ENCODE measurements around the gene L2HGDH. TPM values are rescaled to one million over a fixed set of nuclear protein-coding genes. Genes with fewer than 3 reads are reported as not detected.

L2HGDH gene
- polyA plus RNA-seq, 3 donors = 0.11 to 0.86 (median 0.48) TPM

DNA sequence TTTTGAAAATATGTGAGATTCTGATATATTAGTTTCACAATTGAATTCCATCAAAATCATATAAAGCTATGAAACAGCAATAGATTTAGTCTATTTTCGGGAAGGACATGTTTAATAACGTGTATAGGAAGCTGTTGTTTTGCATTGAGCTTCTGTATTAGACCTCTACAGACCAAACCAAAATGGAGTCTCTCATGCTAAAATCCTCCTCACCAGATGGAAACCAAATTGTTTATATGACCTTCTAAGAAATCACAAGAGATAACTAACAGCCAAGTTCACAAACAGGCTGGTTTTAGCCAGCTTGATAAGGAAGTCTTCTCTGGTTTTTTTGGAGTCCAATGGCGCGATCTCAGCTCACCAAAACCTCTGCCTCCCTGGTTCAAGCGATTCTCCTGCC is 23.9 kb downstream of the L2HGDH start:
- Mint-ChIP-seq H3K27ac (no peak overlapping the region), H3K9me3 (peaks cover 0 to 2% (median 0%) of the 10 kb centered on the region in 7 donors), H3K4me1 (no peaks in the 10 kb centered on the region), H3K27me3 (ENCODE audit: low read depth in 3 of 3) (no peaks in the 10 kb centered on the region), H3K36me3 (peaks cover 8% of the 10 kb centered on the region in 2 donors), H3K4me3 (no peak overlapping the region)
- no peak overlapping the region for H3K9ac ChIP-seq (ENCODE audit: insufficient read depth, low read length, poor library complexity, severe bottlenecking)
- TF ChIP-seq, protein P1, sequence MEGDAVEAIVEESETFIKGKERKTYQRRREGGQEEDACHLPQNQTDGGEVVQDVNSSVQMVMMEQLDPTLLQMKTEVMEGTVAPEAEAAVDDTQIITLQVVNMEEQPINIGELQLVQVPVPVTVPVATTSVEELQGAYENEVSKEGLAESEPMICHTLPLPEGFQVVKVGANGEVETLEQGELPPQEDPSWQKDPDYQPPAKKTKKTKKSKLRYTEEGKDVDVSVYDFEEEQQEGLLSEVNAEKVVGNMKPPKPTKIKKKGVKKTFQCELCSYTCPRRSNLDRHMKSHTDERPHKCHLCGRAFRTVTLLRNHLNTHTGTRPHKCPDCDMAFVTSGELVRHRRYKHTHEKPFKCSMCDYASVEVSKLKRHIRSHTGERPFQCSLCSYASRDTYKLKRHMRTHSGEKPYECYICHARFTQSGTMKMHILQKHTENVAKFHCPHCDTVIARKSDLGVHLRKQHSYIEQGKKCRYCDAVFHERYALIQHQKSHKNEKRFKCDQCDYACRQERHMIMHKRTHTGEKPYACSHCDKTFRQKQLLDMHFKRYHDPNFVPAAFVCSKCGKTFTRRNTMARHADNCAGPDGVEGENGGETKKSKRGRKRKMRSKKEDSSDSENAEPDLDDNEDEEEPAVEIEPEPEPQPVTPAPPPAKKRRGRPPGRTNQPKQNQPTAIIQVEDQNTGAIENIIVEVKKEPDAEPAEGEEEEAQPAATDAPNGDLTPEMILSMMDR (IDR thresholded peaks at IDR 0.05) = no peak
- H3K27ac ChIP-seq (ENCODE audit: low read depth in 1 of 2, low read length in 2 of 2) = no peak overlapping the region
- DNase-seq = no peak
- WGBS (ENCODE audit: insufficient coverage) = no CpG with 5 or more reads among the region's 5 CpGs
- H3K27me3 ChIP-seq (ENCODE audit: control insufficient read depth in 2 of 2, insufficient read depth in 2 of 2, low read length in 2 of 2) = no peaks in the 10 kb centered on the region
- H3K79me2 ChIP-seq (ENCODE audit: insufficient read depth, low read length) = no peaks in the 10 kb centered on the region
- intact Hi-C loops (cut with micrococcal nuclease) = no loop called here
- H3K4me2 ChIP-seq (replicated peaks; ENCODE audit: extremely low read depth, low read length, poor library complexity, severe bottlenecking) = no peak overlapping the region
- no peaks in the 10 kb centered on the region for H3K9me3 ChIP-seq (replicated peaks in 1 of 2; ENCODE audit: control insufficient read depth in 1 of 2, insufficient read depth in 1 of 2, low read length in 2 of 2)
- H3K36me3 ChIP-seq (replicated peaks in 1 of 2; ENCODE audit: control insufficient read depth in 1 of 2, insufficient read depth in 2 of 2, low read length in 2 of 2) = no peaks in the 10 kb centered on the region
- H3K4me3 ChIP-seq (replicated peaks in 1 of 3; ENCODE audit: low read depth in 2 of 3, low read length in 3 of 3) = no peak overlapping the region
- H2AFZ ChIP-seq (ENCODE audit: insufficient read depth, low read depth, low read length, poor library complexity, severe bottlenecking) = no peak overlapping the region
- H4K20me1 ChIP-seq (ENCODE audit: insufficient read depth, low read length) = no peaks in the 10 kb centered on the region
- H3K4me1 ChIP-seq (ENCODE audit: control insufficient read depth in 1 of 2, insufficient read depth in 2 of 2, low read length in 2 of 2) = no peaks in the 10 kb centered on the region

DNA sequence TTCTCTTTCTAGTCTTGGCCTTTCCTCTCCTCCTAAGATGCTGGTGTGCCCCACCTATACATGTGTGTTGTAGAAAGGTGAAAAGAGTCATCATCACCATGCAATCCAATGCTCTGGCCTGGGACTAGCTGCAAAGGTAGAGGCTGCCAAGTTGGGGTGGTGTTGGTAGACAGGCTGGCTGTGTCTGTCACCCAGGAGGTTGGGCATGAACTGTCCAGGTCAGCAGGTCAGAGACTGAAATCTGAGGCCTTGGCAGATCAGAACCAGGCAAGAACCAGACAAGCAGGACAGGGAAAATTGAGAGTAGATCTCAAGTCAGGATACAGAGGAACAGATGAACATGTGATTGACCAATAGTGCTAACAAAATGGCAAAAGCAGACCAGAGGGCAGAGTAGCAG is 26.2 kb downstream of the L2HGDH start:
- Mint-ChIP-seq H3K27me3 (ENCODE audit: low read depth in 3 of 3) (no peaks in the 10 kb centered on the region), H3K9me3 (no peaks in the 10 kb centered on the region), H3K36me3 (peaks cover 3 to 5% of the 10 kb centered on the region in 2 donors), H3K4me3 (no peak overlapping the region), H3K4me1 (no peaks in the 10 kb centered on the region), H3K27ac (peak overlapping the region in 1 of 7 donors; percentile 55)
- Histone ChIP-seq H3K4me3 (replicated peaks in 1 of 3; ENCODE audit: low read depth in 2 of 3, low read length in 3 of 3) (no peak overlapping the region), H3K36me3 (replicated peaks in 1 of 2; ENCODE audit: control insufficient read depth in 1 of 2, insufficient read depth in 2 of 2, low read length in 2 of 2) (no peaks in the 10 kb centered on the region), H2AFZ (ENCODE audit: insufficient read depth, low read depth, low read length, poor library complexity, severe bottlenecking) (no peak overlapping the region), H3K9ac (ENCODE audit: insufficient read depth, low read length, poor library complexity, severe bottlenecking) (no peak overlapping the region), H3K79me2 (ENCODE audit: insufficient read depth, low read length) (no peaks in the 10 kb centered on the region), H3K9me3 (replicated peaks in 1 of 2; ENCODE audit: control insufficient read depth in 1 of 2, insufficient read depth in 1 of 2, low read length in 2 of 2) (no peaks in the 10 kb centered on the region), H3K4me2 (replicated peaks; ENCODE audit: extremely low read depth, low read length, poor library complexity, severe bottlenecking) (no peak overlapping the region), H3K4me1 (ENCODE audit: control insufficient read depth in 1 of 2, insufficient read depth in 2 of 2, low read length in 2 of 2) (no peaks in the 10 kb centered on the region), H4K20me1 (ENCODE audit: insufficient read depth, low read length) (no peaks in the 10 kb centered on the region), H3K27ac (ENCODE audit: low read depth in 1 of 2, low read length in 2 of 2) (no peak overlapping the region), H3K27me3 (ENCODE audit: control insufficient read depth in 2 of 2, insufficient read depth in 2 of 2, low read length in 2 of 2) (no peaks in the 10 kb centered on the region)
- TF ChIP-seq, protein P1 (IDR thresholded peaks at IDR 0.05) = no peak
- intact Hi-C loops (cut with micrococcal nuclease) = no loop called here
- no peak for DNase-seq
